Gastrocnemius medialis (tissue), 4 donors: Measurements from ENCODE around the gene NECTIN2. TPM values are rescaled to one million over a fixed set of nuclear protein-coding genes. Genes with fewer than 3 reads are reported as not detected.
"Not testable (repeated sequence)": the region's sequence is repeated elsewhere in the genome, so short reads cannot be mapped to it uniquely, and the experiment has no call there.

Experiments used
- ATAC-seq, 2 donors: fragments of 150-250 bp; one replicate each; pipeline ENCODE4 v1.9.1; 2016
- DNase-seq, 2 donors: peaks; one replicate each; pipeline ENCODE4 v3.0.0-alpha.2; 2019
- H3K27ac ChIP-seq, 4 donors: fragments of 200-600 bp; sonication (generic); 1 replicate in 1 of 4; 2 replicates in 3 of 4; pipeline ENCODE4 v1.5.1; 2016 to 2018; ENCODE audit warnings: mild to moderate bottlenecking in 2 of 4, moderate library complexity in 1 of 4
- H3K27me3 ChIP-seq, 3 donors: fragments of 200-600 bp; sonication (generic) in 2 of 3; 1 replicate in 1 of 3; 2 replicates in 2 of 3; pipeline versions ENCODE4 v1.5.1 to v1.6.0; 2016 to 2019; ENCODE audit warnings: mild to moderate bottlenecking in 1 of 3, moderate library complexity in 1 of 3
- H3K36me3 ChIP-seq, 2 donors: fragments of 200-600 bp; sonication (generic) in 1 of 2; one replicate each; pipeline ENCODE4 v1.5.1; 2017 to 2018
- H3K4me1 ChIP-seq, 2 donors: fragments of 200-600 bp; sonication (generic) in 1 of 2; one replicate each; pipeline ENCODE4 v1.5.1; 2016 to 2017; ENCODE audit warnings: mild to moderate bottlenecking in 2 of 2
- H3K4me3 ChIP-seq, 4 donors: fragments of 200-600 bp; sonication (generic) in 3 of 4; 1 replicate in 1 of 4; 2 replicates in 3 of 4; pipeline ENCODE4 v1.5.1; 2016 to 2019; ENCODE audit warnings: mild to moderate bottlenecking in 2 of 4
- H3K9me3 ChIP-seq, 3 donors: fragments of 200-600 bp; sonication (generic) in 2 of 3; 1 replicate in 1 of 3; 2 replicates in 2 of 3; pipeline ENCODE4 v1.5.1; 2016 to 2019
- CTCF ChIP-seq, 5 experiments: fragments of 450-650 bp in 3 of 5; fragments of 200-600 bp in 2 of 5; sonication (generic) in 2 of 5; IDR thresholded peaks in 4 of 5; conservative IDR thresholded peaks in 1 of 5; 1 replicate in 4 of 5; 2 replicates in 1 of 5; pipeline ENCODE4 v1.5.1; 2016 to 2019; ENCODE audit warnings: antibody characterized with exemption in 5 of 5, mild to moderate bottlenecking in 3 of 5, moderate library complexity in 3 of 5
- POLR2A ChIP-seq, 2 donors: fragments of 450-650 bp; IDR thresholded peaks; one replicate each; pipeline ENCODE4 v1.6.1; 2017; ENCODE audit warnings: antibody characterized with exemption in 2 of 2, mild to moderate bottlenecking in 2 of 2, moderate library complexity in 2 of 2
- in situ Hi-C, 4 donors: fragments of 200-750 bp; cut with MboI; loops; one replicate each; pipeline versions ENCODE4 v1.15.0 to v1.8.0; 2017; ENCODE audit warnings: low sequenced_read_pairs in 4 of 4
- intact Hi-C: fragments of 100-400 bp; cut with DNase I; formaldehyde crosslinking; loops from one replicate; pipeline ENCODE4 v1.15.1; 2023; ENCODE audit warnings: low total_unique reads
- total RNA-seq, 4 donors: library from RNA; depleted of rRNA; stranded (reverse); fragments of >200 nt; gene quantifications; one replicate each; pipeline versions ENCODE4 v1.1.0 to v1.2.3, GENCODE V29; 2016

The NECTIN2 gene
- total RNA-seq, 4 donors from 2014 or later: 10.3 to 20.8 (median 16.7) TPM

GRCh38 chr19:44914433-44915206 lies 68.5 kb downstream of the NECTIN2 start, which contains the start of gene APOC1:
Gene APOC1 (plus strand): TSS chr19:44914608. CDS start chr19:44914892, 284 bp downstream.
- peak within 1 kb of the TSS in 1 of 4 donors; percentile 26 for H3K27ac ChIP-seq
- intact Hi-C loops, in situ Hi-C loops, H3K4me1 ChIP-seq, H3K36me3 ChIP-seq, H3K9me3 ChIP-seq: not testable (repeated sequence)
- peak within 1 kb of the TSS; percentile 57 to 63 (median 61) for H3K4me3 ChIP-seq
- DNase-seq (peak; percentile 69 to 76), ATAC-seq (peak; percentile 89 to 95)
- H3K27me3 ChIP-seq: peaks cover 15 to 23% (median 18%) of the 10 kb centered on the region in 3 donors

- H3K4me3 ChIP-seq: no peak overlapping the region
- DNase-seq (no peak), ATAC-seq (no peak)
- TF ChIP-seq CTCF (IDR thresholded peaks at IDR 0.05 in 4 of 5, conservative IDR thresholded peaks at IDR 0.05 in 1 of 5) (no peak), POLR2A (IDR thresholded peaks at IDR 0.05) (no peak)
- no peaks in the 10 kb centered on the region for H3K27me3 ChIP-seq
- H3K4me1 ChIP-seq: peaks cover 0 to 14% of the 10 kb centered on the region in 2 donors
- H3K9me3 ChIP-seq: no peaks in the 10 kb centered on the region
- intact Hi-C loops (no loop called here), in situ Hi-C loops (no loop called here)
- no peaks in the 10 kb centered on the region for H3K36me3 ChIP-seq
- H3K27ac ChIP-seq: no peak overlapping the region
These were observed 78.2 kb downstream of the NECTIN2 start for GRCh38 chr19:44924243-44924725.

GRCh38 chr19:44925114-44925891 lies 79.2 kb downstream of the NECTIN2 start:
- peaks cover 0 to 14% of the 10 kb centered on the region in 2 donors for H3K4me1 ChIP-seq
- in situ Hi-C loops: no loop called here
- H3K36me3 ChIP-seq: no peaks in the 10 kb centered on the region
- TF ChIP-seq CTCF (IDR thresholded peaks at IDR 0.05 in 4 of 5, conservative IDR thresholded peaks at IDR 0.05 in 1 of 5) (no peak), POLR2A (IDR thresholded peaks at IDR 0.05) (no peak)
- intact Hi-C loops: no loop called here
- H3K4me3 ChIP-seq: no peak overlapping the region
- peak overlapping the region in 2 of 4 donors; percentile 20 to 37 for H3K27ac ChIP-seq
- DNase-seq (peak; percentile 54 to 82), ATAC-seq (peak; percentile 60)
- no peaks in the 10 kb centered on the region for H3K9me3 ChIP-seq
- H3K27me3 ChIP-seq: no peaks in the 10 kb centered on the region

- H3K27ac ChIP-seq: not testable (repeated sequence)
These were observed 80.4 kb downstream of the NECTIN2 start for GRCh38 chr19:44926245-44927077.

GRCh38 chr19:44927746-44928145 lies 81.6 kb downstream of the NECTIN2 start:
- Histone ChIP-seq H3K4me3 (no peak overlapping the region), H3K27me3 (no peaks in the 10 kb centered on the region), H3K27ac (no peak overlapping the region), H3K4me1 (peaks cover 0 to 14% of the 10 kb centered on the region in 2 donors), H3K36me3 (no peaks in the 10 kb centered on the region), H3K9me3 (no peaks in the 10 kb centered on the region)
- intact Hi-C loops (no loop called here), in situ Hi-C loops (no loop called here)
- DNase-seq: no peak
- ATAC-seq: no peak
- TF ChIP-seq CTCF (IDR thresholded peaks at IDR 0.05 in 4 of 5, conservative IDR thresholded peaks at IDR 0.05 in 1 of 5) (no peak), POLR2A (IDR thresholded peaks at IDR 0.05) (no peak)

More at GRCh38 chr19:44926245-44927077, 80.4 kb downstream of the NECTIN2 start:
- H3K36me3 ChIP-seq, DNase-seq, intact Hi-C loops, in situ Hi-C loops, H3K27me3 ChIP-seq, H3K9me3 ChIP-seq: not testable (repeated sequence)
- Histone ChIP-seq H3K4me1 (peaks cover 0 to 14% of the 10 kb centered on the region in 2 donors), H3K4me3 (peak overlapping the region; percentile 21 to 46 (median 30))
- peak; percentile 28 to 40 for ATAC-seq
